Activated T-cell treated with anti-CD3 and anti-CD28 coated beads for 24 hours (primary cell): Measurements from ENCODE around the gene NETO1.

Source experiments
- DNase-seq: peaks from one replicate; pipeline ENCODE4 v3.0.0-alpha.2; 2020; ENCODE audit warnings: low read depth

The NETO1 gene, protein sequence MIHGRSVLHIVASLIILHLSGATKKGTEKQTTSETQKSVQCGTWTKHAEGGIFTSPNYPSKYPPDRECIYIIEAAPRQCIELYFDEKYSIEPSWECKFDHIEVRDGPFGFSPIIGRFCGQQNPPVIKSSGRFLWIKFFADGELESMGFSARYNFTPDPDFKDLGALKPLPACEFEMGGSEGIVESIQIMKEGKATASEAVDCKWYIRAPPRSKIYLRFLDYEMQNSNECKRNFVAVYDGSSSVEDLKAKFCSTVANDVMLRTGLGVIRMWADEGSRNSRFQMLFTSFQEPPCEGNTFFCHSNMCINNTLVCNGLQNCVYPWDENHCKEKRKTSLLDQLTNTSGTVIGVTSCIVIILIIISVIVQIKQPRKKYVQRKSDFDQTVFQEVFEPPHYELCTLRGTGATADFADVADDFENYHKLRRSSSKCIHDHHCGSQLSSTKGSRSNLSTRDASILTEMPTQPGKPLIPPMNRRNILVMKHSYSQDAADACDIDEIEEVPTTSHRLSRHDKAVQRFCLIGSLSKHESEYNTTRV

DNA sequence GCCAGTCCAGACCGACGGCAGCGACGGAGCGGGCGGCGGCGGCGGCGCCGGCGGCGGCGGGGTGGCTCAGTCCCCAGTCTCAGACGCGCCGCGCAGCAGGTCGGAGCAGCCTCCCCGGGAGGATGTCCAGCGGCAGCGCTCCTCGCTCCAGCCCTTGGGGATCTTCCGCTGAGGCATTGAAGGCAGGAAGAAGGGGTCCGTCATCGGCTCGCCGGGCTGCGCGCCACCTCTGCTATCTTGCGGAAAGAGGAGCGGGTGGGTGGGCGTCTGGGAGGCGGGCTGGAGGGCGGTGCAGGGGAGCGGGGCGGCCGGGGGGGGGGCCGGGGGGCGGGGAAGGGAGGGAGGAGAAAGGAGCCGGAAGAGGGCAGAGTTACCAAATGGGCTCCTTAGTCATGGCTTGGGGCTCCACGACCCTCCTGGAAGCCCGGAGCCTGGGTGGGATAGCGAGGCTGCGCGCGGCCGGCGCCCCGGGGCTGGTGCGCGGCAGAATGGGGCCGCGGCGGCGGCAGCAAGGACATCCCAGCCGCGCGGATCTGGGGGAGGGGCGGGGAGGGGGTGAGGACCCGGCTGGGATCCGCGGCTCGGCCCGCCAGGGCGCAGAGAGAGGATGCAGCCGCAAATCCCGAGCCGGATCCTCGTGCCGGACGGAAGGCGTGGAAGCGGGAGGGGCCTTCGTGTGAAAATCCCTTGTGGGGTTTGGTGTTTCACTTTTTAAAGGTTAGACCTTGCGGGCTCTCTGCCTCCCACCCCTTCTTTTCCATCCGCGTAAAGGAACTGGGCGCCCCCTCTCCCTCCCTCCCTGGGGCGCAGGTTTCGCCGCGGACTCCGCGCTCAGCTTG is at the start of gene NETO1:
TSS of gene NETO1 (minus strand) at position 242 of the 839 bp plus-strand sequence. CDS start 696 bp downstream, outside the sequence.
- no peak for DNase-seq

DNA sequence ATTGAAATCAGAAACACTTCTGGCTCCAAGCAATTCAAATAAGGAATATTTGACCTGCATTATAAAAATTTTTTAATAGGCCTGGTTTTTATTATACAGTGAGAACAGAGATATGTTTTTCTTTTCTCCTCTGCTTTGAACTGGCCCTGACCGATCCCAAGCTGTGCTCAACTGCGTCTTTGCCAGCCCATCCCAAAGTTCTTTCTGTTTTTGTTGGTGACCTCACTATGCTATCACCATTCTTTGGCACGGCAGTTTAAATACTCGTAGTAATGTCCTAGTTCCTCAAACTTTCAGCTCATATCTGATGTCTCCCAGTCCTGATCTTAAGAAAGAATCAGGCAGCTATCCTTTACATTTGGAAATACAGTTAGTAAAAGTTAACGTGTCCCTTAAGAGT is 42.3 kb upstream of the NETO1 start:
- DNase-seq: no peak

DNA sequence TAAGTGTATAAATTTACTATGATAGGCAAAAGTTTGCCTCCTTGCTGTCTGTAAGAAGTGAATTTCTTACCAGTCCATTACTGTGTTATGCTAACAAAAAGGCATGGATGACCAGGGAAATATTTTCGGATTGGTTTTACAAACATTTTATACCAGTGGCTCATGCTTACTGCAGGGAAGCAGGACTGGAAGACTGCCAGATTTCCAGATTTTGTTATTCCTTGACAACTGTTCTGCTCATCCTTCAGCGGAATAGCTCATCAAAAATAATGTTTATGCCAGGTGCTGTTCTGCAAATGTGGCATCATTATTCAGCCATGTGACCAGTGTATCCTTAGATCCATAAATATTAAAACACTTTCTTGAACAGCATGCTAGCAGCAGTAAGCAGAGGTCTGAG is 40.4 kb upstream of the NETO1 start:
- no peak for DNase-seq

DNA sequence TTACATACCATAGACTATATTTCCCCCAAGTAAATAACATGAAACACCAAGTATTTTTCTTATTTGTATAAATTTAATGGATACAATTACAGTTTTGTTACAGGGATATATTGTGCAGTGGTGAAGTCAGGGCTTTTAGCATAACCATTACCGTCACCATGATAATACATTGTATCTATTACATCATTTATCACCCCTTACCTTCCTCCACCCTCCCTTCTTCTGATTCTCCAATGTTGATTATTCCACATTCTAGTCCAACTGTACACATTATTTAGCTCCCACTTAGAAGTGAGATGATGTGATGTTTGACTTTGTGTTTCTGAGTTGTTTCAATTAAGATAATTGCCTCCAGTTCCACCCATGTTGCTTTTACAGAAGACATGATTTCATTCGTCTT is 35.2 kb upstream of the NETO1 start:
- no peak for DNase-seq

DNA sequence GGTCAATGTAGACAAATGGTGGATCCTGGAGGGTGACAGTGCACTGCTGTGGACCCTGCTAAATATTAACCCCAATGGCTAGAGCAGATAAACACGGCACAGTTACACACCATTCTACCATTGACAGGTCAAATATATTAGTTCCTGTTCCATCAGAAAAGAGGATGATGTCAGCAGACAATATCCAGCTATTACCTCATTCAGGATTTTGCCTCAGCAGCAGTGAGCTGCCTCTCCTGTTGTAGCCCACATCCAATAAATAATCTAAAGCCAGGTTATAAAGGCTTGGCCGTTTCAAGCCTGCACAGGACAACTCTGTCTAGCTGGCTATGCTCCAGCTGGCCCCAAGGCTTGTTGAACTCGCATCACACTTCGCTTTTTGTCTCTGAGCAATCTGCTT is 31.6 kb upstream of the NETO1 start:
- DNase-seq: no peak

DNA sequence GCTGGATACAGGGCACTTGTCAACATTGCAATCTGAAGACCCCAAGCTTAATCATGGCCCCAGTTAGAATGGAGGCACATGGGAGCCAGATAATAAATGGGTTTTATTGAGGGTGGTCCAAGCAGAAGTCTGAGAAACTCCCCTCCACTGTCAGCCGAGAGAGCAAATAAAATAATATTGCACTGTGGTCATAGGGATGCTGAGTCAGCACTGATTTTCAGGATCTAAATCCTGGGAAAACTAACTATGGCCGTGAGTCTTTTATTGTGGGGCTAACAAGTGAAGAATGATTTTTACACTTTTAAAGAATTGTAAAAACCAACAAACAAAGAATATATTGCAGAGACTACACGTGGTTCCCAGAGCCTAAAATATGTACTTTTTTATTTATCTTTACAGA is 31.1 kb upstream of the NETO1 start:
- DNase-seq: no peak

DNA sequence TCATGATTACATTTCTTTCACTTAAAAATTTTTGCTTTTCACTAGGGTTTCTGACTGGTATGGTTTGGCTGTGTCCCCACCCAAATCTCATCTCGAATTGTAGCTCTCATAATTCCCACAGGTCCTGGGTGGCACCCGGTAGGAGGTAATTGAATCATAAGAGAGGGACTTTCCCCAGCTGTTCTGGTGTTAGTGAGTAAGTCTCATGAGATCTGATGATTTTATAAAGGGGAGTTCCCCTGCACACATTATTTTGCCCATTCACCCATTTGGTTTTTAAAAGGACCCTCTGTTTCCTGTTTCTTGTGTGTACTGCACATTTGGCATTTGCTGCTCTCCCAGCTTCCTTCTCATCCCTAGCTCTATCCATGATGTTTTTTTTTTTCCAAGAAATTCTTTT is 27.8 kb upstream of the NETO1 start:
- DNase-seq: no peak

DNA sequence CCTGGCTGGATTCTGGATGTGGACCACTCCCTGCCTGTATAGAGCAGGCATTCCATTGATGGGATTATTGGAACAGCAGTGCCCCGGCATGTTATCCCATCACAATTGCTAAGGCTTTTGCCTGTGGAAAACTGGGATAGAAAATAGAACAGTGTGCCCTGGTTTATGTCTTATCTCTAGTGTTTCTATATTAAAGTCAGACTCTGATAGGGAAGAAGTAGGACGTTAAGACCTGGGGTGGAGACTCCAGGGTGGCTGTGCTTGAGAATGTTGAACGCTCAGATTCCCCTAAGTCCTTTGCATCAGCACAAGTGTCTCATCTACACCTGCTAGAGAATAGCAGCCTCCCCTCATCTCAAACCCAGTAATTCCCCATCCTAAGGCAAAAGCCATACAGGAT is 10.8 kb upstream of the NETO1 start:
- no peak for DNase-seq

DNA sequence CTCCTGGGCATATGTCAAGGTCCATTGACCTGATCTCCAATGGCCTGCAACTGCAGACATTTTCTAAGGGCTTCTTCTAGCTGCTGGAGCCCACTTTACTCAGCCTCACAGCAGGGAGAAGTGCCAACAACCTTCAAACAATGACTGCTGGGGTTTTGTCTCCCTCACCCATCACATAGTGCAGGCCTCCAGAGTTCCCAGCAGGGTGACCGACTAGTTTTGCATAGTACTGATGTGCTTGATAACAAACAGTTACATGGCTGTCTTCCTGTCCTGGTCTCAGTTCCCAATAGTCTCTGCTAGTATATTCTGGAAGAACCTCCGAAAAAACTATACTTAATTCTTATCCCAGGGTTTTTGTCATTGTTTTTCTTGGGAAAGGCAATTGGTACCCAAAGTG is 10.4 kb upstream of the NETO1 start:
- no peak for DNase-seq

DNA sequence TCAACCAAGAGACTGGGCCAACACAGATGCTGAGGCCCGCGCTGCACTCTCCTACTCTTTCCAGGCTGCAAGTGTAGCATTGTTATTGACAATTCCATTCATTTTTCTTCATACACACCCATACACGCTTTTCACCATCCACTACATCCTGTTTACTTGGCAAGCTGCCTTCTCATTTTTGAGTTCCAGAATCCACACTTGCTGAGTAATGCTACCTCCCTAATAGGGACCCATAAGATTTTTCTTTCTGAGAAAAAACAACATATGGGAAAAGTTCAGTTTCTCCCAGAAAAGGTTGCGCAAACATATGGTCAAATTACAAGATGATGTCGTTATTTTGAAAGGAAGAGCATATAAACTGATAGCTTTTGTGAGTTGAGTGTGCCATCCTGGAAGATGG is 3.3 kb upstream of the NETO1 start:
- no peak for DNase-seq

DNA sequence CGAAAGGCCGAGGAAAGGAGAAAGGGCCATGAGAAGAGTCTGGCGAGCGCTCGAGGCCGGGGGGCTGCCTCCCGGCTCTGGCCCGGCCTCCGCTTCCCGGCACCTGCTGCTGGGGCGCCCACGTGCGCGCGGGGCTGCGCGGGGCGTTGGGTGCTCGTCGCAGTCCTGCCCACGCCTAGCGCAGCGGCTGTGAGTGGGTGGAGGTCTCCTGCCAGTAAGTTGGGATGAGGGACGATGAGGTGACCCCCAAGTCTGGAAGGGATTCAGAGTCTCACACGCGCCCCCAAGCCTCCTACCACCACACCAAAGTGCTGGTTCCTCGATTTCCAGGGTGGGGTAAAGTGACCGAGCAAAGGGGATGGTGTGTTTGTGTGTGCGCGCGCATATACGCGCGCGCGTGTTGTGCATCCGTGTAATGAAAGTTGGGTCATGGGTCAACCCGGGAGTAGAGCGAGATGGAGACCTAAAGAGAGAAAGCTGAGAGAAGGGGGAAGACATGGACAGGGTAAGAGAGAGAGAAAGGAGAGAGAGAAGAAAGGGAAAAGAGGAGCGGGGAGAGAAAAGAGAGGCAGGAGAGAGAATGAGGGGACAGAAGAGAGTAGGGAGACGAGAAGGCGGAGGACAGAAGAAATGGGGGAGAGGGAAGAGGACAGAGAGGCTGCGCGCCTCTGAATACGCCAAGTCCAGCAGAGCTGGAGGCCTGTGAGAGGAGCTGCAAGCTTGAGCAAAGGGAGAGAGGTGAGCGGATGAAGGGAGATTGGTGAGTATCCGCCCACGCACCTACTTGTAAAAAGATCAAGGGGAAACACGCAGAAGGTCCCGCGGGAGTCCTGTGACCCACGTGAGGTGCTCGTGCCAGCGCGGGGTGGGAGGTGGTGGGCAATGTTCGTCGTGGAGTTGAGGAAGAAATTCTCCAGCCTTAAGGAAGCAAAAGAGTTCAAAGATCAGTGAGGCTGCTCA is 1.7 kb upstream of the NETO1 start:
- DNase-seq: no peak

DNA sequence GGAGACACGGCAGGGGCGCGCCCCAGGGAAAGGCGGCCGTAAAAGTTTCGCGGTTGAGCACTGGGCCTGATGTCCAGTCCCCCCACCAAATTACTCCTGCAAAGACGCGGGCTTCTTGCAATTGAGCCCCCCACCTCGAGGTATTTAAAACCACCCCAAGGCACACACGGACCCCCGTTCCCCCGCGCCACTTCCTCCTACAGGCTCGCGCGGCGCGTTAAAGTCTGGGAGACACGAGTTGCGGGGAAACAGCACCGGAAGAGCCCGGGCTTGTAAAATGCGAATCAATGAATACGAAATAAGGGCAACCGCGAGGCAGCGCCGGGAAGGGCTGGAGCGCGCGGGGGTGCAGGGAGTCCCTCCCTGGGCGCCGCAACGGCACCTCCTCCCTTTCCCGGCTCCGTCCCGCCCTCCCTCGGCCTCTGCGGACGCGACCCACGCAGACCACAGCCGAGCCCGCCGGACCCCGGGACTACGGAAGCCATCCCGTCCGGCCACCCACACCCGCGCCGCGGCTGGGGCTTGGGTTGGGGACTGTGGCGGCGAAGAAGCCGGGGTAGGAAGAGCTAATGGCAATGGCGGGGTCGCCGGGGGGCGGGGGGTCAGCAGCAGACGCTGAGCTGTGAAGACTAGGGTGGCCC is 918 bp upstream of the NETO1 start:
- no peak for DNase-seq

DNA sequence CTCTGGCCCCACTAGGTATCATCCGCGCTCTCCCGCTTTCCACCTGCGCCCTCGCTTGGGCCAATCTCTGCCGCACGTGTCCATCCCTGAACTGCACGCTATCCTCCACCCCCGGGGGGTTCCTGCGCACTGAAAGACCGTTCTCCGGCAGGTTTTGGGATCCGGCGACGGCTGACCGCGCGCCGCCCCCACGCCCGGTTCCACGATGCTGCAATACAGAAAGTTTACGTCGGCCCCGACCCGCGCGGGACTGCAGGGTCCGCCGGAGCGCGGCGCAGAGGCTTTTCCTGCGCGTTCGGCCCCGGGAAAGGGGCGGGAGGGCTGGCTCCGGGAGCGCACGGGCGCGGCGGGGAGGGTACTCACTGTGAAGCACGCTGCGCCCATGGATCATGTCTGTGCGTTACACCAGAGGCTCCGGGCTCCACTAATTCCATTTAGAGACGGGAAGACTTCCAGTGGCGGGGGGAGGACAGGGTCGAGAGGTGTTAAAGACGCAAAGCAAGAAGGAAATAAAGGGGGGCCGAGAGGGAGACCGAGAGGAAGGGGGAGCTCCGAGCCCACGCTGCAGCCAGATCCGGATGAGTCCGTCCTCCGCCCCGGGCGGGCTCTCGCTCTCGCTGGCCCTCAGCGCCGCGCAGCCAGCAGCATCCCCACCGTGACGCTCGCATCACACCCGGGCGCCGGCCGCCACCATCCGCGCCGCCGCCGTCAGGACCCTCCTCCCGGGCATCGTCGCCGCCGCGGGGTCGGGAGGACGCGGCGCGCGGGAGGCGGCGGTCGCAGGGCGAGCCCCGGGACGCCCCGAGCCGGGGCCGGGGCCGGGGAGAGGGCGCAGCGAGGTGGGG is 664 bp downstream of the NETO1 start:
- DNase-seq: no peak

DNA sequence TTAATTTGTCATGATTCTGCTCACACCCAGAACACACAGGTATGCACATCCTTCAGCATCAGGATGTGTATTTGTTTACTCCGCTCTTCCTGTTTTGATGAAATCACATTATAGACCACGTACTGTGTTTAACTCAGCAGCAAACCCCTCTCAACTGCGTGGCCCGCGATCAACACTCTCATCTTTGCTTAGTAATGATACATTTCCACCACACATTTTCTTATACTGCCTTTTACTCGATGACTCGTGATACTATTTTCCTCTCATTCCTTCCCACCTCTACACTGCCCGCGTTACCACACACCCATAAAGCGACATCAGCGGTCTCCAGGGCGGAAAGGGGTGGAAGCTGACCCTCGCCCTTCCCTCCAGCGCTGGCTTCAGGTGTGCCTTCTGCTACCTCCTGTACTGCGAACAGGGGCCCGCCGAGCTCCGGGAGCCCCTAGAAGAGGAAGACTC is 1.3 kb downstream of the NETO1 start:
- DNase-seq: no peak

DNA sequence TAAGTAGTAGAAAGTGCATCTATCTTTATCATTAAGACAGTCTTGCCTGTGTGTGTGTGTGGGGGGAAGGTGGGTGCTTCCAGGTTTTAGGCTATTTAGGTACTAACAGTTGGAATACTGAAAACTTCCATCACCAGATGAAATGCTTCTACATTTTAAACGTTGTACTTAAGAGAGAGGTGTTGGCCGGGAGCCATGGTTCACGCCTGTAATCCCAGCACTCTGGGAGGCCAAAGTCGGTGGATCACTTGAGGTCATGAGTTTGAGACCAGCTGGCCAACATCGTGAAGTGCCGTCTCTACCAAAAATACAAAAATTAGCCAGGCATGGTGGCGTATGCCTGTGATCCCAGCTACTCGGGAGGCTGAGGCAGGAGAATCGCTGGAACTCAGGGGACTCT is 4.0 kb downstream of the NETO1 start:
- no peak for DNase-seq

DNA sequence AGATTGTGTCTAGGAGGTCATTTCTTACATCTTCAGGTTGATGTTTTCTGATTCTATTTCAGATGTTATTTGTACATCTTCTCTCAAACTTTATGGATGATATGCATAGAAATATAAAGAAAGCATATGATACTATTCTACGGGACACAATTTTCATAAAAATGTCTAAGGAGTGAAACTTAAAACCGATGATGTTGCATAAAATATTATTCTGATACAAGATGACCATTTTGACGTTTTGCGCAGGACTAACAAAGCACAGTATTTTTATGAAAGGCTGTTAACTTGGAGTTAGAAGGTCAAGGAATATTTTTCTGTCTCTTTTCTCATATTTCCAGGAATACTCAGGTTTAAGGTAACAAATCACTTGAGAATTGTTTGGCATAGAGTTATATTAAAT is 8.7 kb downstream of the NETO1 start:
- no peak for DNase-seq

DNA sequence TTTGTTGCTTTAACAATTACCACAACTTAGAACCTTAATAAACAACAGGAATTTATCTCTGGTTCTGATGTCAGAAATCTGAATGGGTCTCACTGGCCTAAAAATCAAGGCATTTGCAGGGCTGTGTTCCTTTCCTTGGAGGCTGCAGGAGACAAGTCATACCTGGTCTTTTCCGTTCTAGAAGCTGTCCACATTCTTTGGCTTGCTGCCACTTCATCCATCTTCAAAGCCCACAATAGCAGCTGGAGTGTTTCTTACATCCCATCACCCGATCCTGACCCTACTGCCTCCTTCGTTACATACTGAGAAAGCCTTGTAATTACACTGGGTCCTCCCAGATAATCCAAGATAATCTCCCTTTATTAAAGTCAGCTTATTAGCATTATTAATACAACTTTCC is 18.1 kb downstream of the NETO1 start:
- no peak for DNase-seq

DNA sequence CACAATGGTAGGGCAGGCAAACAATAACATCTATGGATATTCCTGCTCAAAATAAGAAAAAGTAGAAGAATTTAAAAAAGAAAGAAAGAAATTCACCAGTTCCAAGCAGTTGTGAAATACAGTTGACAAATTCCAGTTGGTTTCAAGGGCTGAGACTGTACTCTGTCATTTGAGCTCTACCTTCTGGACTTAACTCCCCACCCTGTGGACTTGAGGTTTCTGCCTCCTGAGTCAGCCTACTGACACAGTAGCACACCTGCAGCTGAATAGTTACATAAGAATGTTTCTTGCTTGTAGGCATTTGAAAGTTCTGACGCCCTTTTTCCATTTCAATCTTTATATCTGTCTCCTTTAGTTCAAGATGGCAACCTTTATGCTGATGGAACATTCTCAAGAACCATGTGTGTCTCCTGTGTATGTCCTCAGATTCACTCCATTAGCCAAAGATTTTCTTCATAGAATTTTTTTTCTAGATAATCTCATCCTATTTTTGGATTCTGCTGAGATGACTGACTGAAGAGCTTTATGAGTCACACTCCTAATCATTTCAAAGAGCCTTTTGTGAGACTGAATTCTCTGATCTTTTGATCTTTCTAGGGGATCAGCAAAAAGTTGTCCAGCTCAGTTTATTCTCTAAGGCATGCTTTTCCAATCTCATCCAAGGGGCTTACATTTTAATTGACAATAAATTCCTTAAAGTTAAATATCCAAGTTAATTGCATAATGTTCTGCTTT is 19.1 kb downstream of the NETO1 start:
- DNase-seq: no peak

DNA sequence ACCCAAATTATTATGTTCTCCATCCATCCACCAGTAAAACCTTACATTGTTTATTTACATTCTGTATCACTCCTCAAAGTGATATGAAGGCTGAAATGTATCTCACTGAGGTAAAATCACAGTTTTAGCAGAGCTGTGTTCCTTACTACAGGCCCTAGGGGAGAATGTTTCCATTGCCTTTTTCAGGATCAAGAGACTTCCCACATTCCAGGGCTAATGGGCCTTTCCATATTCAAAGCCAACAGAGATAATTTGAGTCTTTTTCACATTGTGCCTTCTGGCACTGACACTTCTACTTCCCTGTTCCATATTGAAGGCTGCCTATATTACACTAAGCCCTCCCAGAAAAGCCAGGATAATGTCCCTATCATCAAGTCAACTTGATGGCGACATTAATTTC is 20.0 kb downstream of the NETO1 start:
- no peak for DNase-seq
